AG10803 (cell line): ENCODE measurements around the gene SPATA18.

Experiments used
- DNase-seq: peaks from one replicate; pipeline ENCODE4 v3.0.0; 2010; ENCODE audit warnings: low read depth
- H3K4me3 ChIP-seq: 2 replicates; pipeline ENCODE4 v1.5.1; 2011; ENCODE audit warnings: mild to moderate bottlenecking, low read length, control low read depth
- CTCF ChIP-seq: conservative IDR thresholded peaks from 2 replicates; pipeline ENCODE4 v1.5.1; 2011; ENCODE audit warnings: mild to moderate bottlenecking, low read length, control low read depth, inconsistent platforms

The SPATA18 gene

GRCh38 chr4:52105276-52105675, 54.2 kb downstream of the SPATA18 start:
- no peak overlapping the region for H3K4me3 ChIP-seq
- TF ChIP-seq CTCF, result no peak

DNA sequence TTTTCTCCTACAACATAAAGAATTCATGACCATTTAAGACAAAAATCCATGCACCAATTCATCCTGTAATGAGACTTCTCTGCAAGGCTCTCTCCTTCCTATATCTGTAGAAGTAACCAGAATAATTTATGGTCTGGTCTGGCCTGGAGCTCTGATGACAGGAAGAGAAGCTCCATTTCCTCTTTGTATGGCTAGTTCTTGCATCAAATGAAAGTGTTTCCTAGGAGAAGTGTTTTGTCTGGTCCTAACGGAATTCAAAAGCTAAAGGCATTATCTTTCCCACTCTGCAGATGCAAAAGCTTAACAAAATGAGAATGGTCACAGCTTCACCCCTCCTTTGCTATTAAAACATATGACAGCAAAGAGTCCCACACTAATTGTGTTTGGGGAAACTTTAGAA, 55.1 kb downstream of the SPATA18 start:
- H3K4me3 ChIP-seq, result no peak overlapping the region
- no peak for TF ChIP-seq CTCF
- DNase-seq, result no peak

More at GRCh38 chr4:52105276-52105675, 54.2 kb downstream of the SPATA18 start:
- DNase-seq, result no peak

DNA sequence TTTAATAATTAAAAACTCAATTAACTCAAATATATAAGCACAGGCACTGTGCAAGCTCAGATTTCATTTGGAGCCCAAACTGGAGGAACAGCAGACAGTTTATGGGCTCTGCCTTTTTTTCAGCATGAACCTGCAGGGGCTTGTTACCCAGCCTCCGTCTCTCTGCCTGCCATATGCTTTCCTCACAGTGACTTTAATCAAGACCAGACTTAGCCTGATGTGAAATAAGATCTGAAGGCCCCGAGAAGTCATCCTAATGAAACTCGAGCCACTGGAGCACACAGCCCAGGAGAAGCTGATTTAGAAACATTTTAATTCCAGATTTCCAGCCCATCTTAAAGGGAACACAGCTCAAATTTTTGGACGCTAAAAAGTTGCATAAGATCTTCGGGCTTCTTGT, 55.6 kb downstream of the SPATA18 start:
- 0 out of 2 replicates have a peak, but pooled peaks have one; percentile 5 for TF ChIP-seq CTCF
- H3K4me3 ChIP-seq, result no peak overlapping the region
- peak; percentile 78 for DNase-seq

GRCh38 chr4:52107336-52107735, 56.2 kb downstream of the SPATA18 start:
- H3K4me3 ChIP-seq, result no peak overlapping the region
- no peak for TF ChIP-seq CTCF
- peak; percentile 52 for DNase-seq

- TF ChIP-seq CTCF, result no peak
- no peak for DNase-seq
These were observed 56.6 kb downstream of the SPATA18 start for GRCh38 chr4:52107745-52108144.

DNA sequence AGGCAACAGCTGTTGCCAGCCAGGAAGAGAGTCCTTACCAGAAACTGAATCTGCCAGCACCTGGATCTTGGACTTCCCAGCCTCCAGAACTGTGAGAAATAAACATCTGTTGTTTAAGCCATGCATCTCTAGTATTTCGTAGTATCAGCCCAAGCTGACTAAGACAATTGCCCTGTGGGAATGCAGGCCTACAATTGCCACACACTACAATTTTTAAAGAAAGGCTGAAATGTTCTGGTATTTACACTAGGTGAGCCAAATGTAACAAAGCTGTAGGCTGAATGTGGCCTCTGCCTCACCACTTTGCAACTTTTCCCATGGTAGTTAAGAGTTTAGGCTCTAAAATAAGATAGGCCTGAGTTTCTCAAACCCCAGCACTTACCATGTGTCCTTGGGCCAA, 59.1 kb downstream of the SPATA18 start:
- no peak overlapping the region for H3K4me3 ChIP-seq
- DNase-seq, result peak; percentile 73
- no peak for TF ChIP-seq CTCF

More at GRCh38 chr4:52107745-52108144, 56.6 kb downstream of the SPATA18 start:
- H3K4me3 ChIP-seq, result no peak overlapping the region

- TF ChIP-seq CTCF, result no peak
- peak; percentile 83 for DNase-seq
- no peak overlapping the region for H3K4me3 ChIP-seq
These were observed 60.9 kb downstream of the SPATA18 start for GRCh38 chr4:52111995-52112394.
